ENCODE measurements around the gene RPL19. TPM values are rescaled to one million over a fixed set of nuclear protein-coding genes. Genes with fewer than 3 reads are reported as not detected.

The RPL19 gene
- total RNA-seq (ENCODE audit: low replicate concordance), result 944 and 2,108 TPM in 2 replicates

- no peak for TF ChIP-seq CTCF (IDR thresholded peaks at IDR 0.05; ENCODE audit: insufficient read depth, low read length)
- DNase-seq (ENCODE audit: low read depth), result peak; percentile 36
- peak within 1 kb of the TSS; percentile 96 for H3K4me3 ChIP-seq (ENCODE audit: low read depth, low read length)
These were observed at the start of gene RPL19 for GRCh38 chr17:39200070-39200879. TSS of gene RPL19 (plus strand) at chr17:39200283. CDS start at chr17:39200345, 62 bp downstream.

GRCh38 chr17:39150795-39151149 is 49.3 kb upstream of the RPL19 start:
- no peak for TF ChIP-seq CTCF (IDR thresholded peaks at IDR 0.05; ENCODE audit: insufficient read depth, low read length)
- H3K4me3 ChIP-seq (ENCODE audit: low read depth, low read length), result no peak overlapping the region
- DNase-seq (ENCODE audit: low read depth), result no peak

GRCh38 chr17:39151150-39151942 is 48.7 kb upstream of the RPL19 start, which contains the start of gene PLXDC1:
TSS of gene PLXDC1 (minus strand) at chr17:39151637. CDS start at chr17:39151437, 200 bp downstream.
- TF ChIP-seq CTCF (IDR thresholded peaks at IDR 0.05; ENCODE audit: insufficient read depth, low read length), result no peak
- DNase-seq (ENCODE audit: low read depth), result no peak
- peak within 1 kb of the TSS; percentile 44 for H3K4me3 ChIP-seq (ENCODE audit: low read depth, low read length)

GRCh38 chr17:39151943-39152818 is 47.9 kb upstream of the RPL19 start:
- no peak for TF ChIP-seq CTCF (IDR thresholded peaks at IDR 0.05; ENCODE audit: insufficient read depth, low read length)
- DNase-seq (ENCODE audit: low read depth), result no peak
- no peak overlapping the region for H3K4me3 ChIP-seq (ENCODE audit: low read depth, low read length)

GRCh38 chr17:39153599-39154051 is 46.5 kb upstream of the RPL19 start:
- peak overlapping the region; percentile 87 for H3K4me3 ChIP-seq (ENCODE audit: low read depth, low read length)
- DNase-seq (ENCODE audit: low read depth), result peak; percentile 94

More at GRCh38 chr17:39153599-39154051, 46.5 kb upstream of the RPL19 start:
- peak; percentile 42 for TF ChIP-seq CTCF (IDR thresholded peaks at IDR 0.05; ENCODE audit: insufficient read depth, low read length)
